GM18519 (cell line): ENCODE measurements around the gene MTSS2.
"Not testable (repeated sequence)": the region's sequence is repeated elsewhere in the genome, so short reads cannot be mapped to it uniquely, and the experiment has no call there.

Experiments used
- ATAC-seq: cut with Tn5 transposase; IDR thresholded peaks from one replicate; pipeline ENCODE4 v1.9.1; 2021; ENCODE audit warnings: mild to moderate bottlenecking, moderate library complexity; ENCODE audit not compliant: unreplicated experiment, low FRiP score

The MTSS2 gene

DNA sequence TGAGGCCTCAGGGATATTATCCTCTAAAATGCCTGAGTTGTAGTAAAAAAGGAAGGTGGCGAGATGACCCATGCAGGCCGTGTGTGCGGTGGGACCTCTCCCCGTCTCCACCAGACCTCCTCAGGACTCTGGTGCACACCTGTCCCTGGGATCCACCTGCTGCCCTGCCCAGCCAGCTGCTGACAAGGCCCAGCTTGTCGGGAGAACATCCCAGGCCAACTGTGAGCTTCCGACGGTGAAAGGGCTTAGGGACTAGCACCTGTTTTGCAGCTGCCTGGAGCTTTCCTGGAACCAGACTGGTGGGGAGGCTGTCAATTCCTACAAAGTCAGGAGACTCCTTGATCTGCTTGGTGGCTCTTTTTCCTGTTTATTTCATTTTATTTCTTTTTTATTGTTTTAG lies 27.9 kb downstream of the MTSS2 start:
- no peak for ATAC-seq

DNA sequence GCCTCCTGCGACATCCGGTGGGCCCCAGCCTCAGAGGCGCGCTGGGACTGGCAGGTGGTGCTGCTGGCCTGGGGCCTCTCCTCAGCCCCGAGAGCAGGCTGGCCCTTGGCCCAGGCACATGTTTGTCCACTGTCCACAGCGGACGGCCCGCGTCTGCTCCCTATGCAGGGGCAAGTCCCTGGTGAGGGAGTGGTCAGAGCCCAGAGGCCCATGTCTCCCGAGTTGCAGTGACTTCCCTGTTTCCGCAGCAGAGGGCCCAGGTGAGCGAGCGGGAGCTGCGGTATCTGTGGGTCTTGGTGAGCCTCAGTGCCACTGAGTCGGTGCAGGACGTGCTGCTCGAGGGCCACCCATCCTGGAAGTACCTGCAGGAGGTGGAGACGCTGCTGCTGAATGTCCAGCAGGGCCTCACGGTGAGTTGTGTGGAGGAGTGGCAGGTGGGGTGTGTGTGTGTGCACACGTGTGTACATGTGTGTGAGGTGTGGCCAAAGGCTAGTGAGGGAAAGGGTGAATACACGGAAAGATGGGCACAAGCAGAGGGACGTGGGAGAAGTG lies 29.1 kb downstream of the MTSS2 start:
- ATAC-seq, result no peak

DNA sequence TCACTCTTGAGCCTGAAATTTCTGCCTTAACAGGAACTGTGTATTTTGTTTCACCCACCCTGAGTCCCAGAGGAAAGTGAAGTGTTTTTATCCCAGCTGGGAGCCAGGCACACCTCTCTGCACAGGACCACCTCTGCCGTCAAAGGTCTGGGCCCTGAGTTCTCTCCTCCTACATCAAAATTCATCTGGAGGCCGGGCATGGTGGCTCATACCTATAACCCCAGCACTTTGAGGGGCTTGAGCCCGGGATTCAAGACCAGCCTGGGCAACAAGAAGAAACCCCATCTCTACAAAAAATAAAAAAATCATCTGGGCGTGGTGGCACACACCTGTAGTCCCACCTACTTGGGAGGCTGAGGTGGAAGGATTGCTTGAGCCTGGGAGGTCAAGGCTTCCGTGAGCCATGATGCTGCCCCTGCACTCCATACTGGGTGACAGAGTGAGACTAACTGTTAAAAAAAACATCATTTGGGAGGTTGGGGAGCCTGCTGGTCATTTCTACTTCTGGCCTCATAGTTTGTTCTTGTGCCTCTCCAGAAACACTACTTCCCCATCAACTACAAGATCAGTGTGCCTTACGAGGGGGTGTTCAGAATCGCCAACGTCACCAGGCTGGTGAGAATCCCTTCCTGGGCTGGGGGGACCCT lies 29.7 kb downstream of the MTSS2 start:
- ATAC-seq, result no peak

DNA sequence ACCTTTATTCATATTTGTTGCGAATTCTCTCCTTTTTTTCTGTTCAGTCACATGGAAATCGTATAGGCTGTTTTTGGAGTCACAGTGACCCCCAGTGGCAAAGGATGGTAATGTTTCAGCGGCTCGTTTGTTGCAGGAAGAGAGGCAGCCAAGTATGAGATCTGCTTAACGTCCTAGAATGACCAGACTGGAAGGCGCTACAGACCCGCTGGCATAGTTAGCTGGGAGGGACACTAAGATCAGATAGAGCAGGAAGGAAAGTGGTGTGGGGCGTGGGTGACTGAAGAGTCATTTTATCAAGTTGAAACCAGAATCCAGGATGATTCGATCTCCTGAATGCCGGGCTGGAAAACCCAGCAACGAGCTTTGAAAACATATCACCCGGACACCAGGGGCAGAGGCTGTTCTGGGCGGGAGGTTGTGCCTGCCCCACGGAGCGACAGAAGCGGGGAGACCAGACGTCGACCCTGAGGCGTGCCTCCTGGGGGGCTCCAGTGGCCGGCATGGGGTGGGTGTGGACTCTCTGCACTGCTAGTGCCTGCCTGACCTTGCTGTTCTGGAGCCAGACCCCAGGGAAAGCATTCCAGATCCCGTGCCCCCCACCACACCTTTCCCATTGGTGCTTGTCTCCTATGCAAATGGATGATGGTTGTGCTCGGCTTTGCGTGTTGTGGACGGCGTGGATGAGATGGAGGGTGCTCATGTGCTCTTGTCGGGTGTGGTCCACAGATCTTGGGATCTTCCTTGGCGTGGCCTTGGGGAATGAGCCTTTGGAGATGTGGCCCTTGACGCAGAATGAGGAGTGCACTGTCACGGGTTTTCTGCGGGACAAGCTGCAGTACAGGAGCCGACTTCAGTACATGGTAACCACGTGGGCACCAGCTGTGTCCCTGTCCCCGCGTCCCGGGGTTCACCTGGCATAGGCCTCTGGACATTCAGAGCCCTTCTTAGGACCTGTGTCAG lies 31.8 kb downstream of the MTSS2 start:
- ATAC-seq, result no peak

- no peak for ATAC-seq
Observed at GRCh38 chr16:70653406-70653805, 32.4 kb downstream of the MTSS2 start.

DNA sequence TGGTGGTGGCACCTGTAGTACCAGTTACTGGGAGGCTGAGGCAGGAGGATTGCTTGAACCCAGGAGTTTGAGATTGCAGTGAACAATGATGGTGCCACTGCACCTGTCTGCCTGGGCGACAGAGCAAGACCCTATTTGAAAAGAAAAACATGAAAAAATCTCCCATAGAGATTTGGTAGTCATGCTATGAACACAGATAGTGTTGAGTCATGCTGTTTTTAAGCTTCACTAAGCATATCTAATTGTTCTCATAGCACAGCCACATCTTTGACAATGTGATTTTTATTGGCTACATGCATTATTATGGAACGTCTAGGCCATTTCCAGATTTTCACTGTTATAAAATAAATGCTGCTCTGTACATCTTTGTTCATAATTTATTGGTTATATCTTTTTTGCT lies 33.5 kb downstream of the MTSS2 start:
- no peak for ATAC-seq

DNA sequence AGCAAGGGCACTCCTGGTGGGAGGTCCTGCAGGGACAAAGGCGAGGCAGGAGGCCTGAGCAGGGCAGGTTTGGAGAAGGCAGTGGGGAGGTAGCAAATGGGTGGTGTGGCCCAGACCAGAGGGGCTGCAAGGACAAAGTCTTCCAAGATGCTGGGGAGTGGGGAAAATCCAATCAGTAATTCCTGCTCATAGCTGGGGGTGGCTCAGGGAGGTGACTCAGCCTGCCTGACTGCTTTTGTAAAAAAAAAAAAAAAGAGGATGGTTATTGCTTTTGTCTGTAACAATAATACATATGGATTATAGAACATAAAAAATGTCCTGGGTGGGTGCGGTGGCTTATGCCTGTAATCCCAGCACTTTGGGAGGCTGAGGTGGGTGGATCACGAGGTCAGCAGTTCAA lies 34.3 kb downstream of the MTSS2 start:
- no peak for ATAC-seq

DNA sequence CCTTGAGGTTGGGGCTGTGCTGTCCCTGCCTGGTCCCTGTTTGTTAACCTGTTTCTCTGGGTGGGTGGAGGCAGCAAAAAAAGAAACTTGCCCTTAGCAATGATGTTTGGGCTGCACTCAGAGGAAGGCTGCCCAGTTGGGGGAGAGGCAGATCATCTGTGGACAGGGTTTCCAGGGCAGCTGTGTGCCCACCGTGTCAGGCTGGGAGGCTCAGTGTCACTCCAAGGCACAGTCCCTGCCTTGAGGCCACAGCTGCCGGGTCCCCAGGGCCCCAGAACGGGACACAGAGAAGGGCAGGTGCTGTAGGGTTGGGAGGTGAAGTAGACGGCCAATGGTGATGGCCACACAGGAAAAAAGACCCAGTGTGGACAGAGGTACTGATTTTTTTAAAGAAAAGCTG lies 35.6 kb downstream of the MTSS2 start:
- no peak for ATAC-seq

DNA sequence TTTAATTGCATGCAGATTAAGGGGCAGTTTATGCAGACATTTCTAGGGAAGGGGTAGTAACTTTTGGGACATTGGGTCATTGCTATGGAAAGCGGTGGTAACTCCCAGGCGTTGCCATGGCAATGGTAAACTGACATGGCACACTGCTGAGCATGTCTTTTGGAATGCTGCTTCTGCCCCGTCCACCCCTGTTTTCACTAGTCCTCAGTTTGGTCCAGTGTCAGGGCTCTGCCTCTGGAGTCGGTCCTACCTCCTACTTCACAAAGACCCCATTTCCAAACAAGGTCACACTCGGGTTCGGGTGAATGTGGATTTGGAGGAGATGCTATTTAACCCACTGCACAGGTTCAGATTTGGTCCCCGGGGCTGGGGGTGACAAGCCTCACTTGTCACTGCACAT lies 36.6 kb downstream of the MTSS2 start:
- ATAC-seq, result no peak

DNA sequence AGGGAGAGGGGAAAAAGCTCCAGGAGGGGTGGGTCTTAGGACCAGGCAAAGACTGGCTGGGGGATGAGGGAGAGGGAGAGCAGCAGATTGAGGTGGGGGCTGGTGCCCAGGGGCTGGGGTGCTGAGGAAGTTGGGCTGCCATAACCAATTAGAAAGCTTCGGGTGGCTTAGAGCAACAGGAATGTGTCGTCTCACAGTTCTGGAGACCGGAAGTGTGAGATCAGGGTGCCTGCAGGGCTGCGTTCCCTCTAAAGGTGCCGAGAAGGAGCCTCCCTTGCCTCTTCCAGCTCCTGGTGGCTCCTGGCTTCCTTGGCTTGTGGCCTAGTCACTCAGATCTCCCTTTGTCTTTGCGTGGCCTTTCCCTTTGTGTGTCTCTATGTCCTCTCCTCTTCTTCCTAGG lies 37.2 kb downstream of the MTSS2 start:
- ATAC-seq, result no peak

GRCh38 chr16:70647441-70648359 lies 38.2 kb downstream of the MTSS2 start:
- no peak for ATAC-seq

DNA sequence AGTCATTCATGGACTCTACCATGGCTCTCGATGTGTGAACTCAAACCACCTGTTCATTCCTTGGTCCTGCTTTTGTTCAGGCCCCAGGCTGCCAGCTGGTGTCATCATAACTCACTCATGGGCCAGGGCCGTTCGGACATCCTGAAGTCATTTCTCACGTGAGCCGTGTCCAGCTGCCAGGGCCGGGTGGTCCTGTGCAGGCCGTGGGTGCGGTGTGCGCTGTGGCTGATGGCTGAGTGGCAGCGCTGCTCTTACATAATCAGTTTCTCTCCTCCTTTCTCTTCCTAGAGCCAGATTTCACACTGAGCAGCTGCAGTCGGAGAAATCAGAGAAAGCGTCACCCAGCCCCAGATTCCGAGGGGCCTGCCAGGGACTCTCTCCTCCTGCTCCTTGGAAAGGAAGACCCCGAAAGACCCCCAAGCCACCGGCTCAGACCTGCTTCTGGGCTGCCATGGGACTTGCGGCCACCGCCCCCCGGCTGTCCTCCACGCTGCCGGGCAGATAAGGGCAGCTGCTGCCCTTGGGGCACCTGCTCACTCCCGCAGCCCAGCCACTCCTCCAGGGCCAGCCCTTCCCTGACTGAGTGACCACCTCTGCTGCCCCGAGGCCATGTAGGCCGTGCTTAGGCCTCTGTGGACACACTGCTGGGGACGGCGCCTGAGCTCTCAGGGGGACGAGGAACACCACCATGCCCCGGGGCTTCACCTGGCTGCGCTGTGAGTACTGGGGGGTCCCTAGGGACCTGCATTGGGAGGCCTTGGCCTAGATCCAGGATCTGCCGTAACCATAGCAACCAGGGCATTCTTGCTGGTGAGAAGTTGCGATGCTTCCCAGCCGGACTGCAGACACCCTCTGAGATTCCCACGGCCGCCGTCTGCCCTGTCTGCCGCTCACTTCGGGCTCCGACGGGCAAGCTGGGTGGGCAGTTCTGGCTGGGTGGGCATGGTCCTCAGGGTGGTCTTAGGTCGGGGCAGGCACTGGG lies 39.3 kb downstream of the MTSS2 start, which contains the start of gene IL34:
Gene IL34, plus strand, starts transcription at position 300 of the 982 bp plus-strand sequence. Its CDS starts 389 bp downstream, at position 689.
- no peak for ATAC-seq

- ATAC-seq, result no peak
Observed at GRCh38 chr16:70644763-70645597, 40.9 kb downstream of the MTSS2 start.

DNA sequence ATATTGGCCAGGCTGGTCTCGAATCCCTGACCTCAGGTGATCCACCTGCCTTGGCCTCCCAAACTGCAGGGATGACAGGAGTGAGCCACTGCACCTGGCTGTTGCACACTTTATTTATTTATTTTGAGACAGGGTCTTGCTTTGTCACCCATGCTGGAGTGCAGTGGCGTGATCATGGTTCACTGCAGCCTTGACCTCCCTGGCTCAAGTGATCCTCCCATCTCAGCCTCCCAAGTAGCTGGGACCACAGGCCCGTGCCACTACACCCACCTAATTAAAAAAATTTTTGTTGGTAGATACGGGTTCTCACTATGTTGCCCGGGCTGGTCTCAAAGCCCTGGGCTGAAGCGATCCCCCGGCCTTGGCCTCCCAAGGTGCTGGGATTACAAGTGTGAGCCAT lies 42.6 kb downstream of the MTSS2 start:
- not testable (repeated sequence) for ATAC-seq

DNA sequence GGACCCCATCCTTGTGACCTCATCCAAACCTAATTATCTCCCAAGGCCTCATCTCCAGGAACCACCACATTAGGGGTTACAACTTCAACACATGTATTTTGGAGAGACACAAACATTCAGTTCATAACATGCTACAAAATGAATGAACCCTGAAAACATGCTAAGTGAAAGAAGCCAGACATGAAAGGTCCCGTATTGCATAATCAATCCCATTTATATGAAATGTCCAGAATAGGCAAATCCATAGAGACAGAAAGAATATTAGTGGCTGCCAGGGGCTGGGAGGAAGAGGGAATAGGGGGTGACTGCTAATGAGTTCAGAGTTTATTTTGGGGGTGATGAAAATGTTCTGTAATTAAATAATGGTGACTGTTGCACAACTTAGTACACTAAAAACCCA lies 43.2 kb downstream of the MTSS2 start:
- ATAC-seq, result no peak

DNA sequence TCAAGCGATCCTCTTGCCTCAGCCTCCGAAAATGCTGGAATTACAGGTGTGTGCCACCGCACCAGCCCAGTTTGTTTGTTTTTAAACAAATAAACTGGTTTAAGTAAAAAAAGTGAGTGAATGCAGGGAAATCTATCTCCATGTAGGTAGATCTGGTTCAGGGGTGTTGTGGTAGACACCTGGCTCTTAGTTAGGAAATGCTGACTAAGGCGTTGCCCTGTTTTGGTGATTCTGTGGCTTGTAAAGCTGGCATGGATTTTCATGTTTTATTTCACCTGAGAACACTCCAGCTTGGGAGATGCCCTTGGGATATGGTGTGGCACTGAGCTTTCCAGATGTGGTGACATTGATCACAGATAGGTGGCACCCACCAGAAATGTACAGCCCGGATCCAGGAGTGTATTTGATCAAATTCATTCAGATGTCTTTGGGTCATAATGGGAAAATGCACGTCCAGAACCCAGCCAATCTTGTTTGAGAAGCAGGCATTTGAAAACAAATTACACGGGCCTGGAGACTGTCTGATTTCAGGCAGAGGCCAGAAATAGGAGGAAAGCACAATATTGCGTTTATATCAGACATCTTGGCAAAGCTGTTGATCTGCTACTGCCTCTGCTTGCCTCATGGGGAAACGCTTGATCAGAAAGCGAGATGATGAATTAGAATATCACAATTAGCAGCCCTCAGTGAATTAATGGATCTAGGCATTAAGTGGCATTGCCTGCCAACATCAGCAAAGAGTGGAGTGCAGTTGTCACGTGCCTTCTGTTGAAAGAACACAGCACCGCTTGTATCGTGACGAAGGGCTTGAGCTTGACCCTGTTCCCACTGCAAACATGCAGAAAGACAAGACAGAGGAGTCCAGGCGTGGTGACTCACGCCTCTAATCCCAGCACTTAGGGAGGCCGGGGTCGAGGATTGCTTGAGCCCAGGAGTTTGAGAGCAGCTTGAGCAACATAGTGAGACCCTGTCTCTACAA lies 46.8 kb downstream of the MTSS2 start:
- no peak for ATAC-seq
